SK-N-SH treated with all-trans-retinoic acid at 6 μM for 48 hours (cell line): Measurements from ENCODE around the gene ETFB.

Experiments
- ATAC-seq: fragments of 200-7000 bp; cut with Tn5 transposase; 3 replicates; pipeline ENCODE4 v1.9.1; 2020; ENCODE audit warnings: mild to moderate bottlenecking, moderate library complexity
- ARNTL ChIP-seq: fragments of 450-650 bp; formaldehyde crosslinking; IDR thresholded peaks from 2 replicates; pipeline ENCODE4 v1.5.0; 2020; ENCODE audit warnings: low read depth, mild to moderate bottlenecking, moderate library complexity, borderline replicate concordance
- BACH2 ChIP-seq: fragments of 250-450 bp; sonication (Bioruptor Pico); IDR thresholded peaks from 2 replicates; pipeline ENCODE4 v1.9.0; 2021; ENCODE audit warnings: mild to moderate bottlenecking, borderline replicate concordance
- CSRNP3 ChIP-seq: fragments of 250-450 bp; sonication (Bioruptor Pico); IDR thresholded peaks from 2 replicates; pipeline ENCODE4 v1.5.1; 2021; ENCODE audit warnings: mild to moderate bottlenecking, moderate library complexity
- ESRRG ChIP-seq: fragments of 250-450 bp; sonication (Bioruptor Pico); IDR thresholded peaks from 2 replicates; pipeline ENCODE4 v1.6.1; 2021; ENCODE audit warnings: mild to moderate bottlenecking
- GLIS3 ChIP-seq: fragments of 250-450 bp; sonication (Bioruptor Pico); IDR thresholded peaks from 2 replicates; pipeline ENCODE4 v1.5.0; 2020; ENCODE audit warnings: mild to moderate bottlenecking, moderate library complexity
- ISL1 ChIP-seq: fragments of 250-450 bp; sonication (Bioruptor Pico); IDR thresholded peaks from 2 replicates; pipeline ENCODE4 v2.1.2; 2022; ENCODE audit warnings: mild to moderate bottlenecking, moderate library complexity
- OSR1 ChIP-seq: fragments of 250-450 bp; sonication (Bioruptor Pico); IDR thresholded peaks from 2 replicates; pipeline ENCODE4 v1.8.0; 2022; ENCODE audit warnings: moderate library complexity, mild to moderate bottlenecking, inconsistent platforms
- PATZ1 ChIP-seq: fragments of 250-450 bp; sonication (Bioruptor Pico); IDR thresholded peaks from 2 replicates; pipeline ENCODE4 v1.8.0; 2020; ENCODE audit warnings: mild to moderate bottlenecking, moderate library complexity, borderline replicate concordance
- POU6F1 ChIP-seq: fragments of 250-450 bp; sonication (Bioruptor Pico); IDR thresholded peaks from 2 replicates; pipeline ENCODE4 v1.8.0; 2021; ENCODE audit warnings: low read depth, mild to moderate bottlenecking, moderate library complexity, borderline replicate concordance
- PPARA ChIP-seq: fragments of 250-450 bp; sonication (Bioruptor Pico); IDR thresholded peaks from 2 replicates; pipeline ENCODE4 v1.5.0; 2020; ENCODE audit warnings: mild to moderate bottlenecking, borderline replicate concordance
- RARB ChIP-seq: fragments of 250-450 bp; sonication (Bioruptor Pico); IDR thresholded peaks from 2 replicates; pipeline ENCODE4 v1.8.0; 2021; ENCODE audit warnings: mild to moderate bottlenecking, moderate library complexity
- SNAI2 ChIP-seq: fragments of 250-450 bp; sonication (Bioruptor Pico); IDR thresholded peaks from 2 replicates; pipeline ENCODE4 v1.5.0; 2020; ENCODE audit warnings: mild to moderate bottlenecking, moderate library complexity
- TCF4 ChIP-seq: fragments of 250-450 bp; sonication (Bioruptor Pico); IDR thresholded peaks from 2 replicates; pipeline ENCODE4 v1.8.0; 2021; ENCODE audit warnings: mild to moderate bottlenecking, moderate library complexity, borderline replicate concordance
- TSHZ2 ChIP-seq: fragments of 250-450 bp; sonication (Bioruptor Pico); IDR thresholded peaks from 2 replicates; pipeline ENCODE4 v1.5.0; 2020; ENCODE audit warnings: mild to moderate bottlenecking, moderate library complexity
- ZC3H10 ChIP-seq: fragments of 250-450 bp; sonication (Bioruptor Pico); IDR thresholded peaks from 2 replicates; pipeline ENCODE4 v1.5.1; 2021; ENCODE audit warnings: mild to moderate bottlenecking, moderate library complexity
- ZFP30 ChIP-seq: fragments of 450-650 bp; formaldehyde crosslinking; IDR thresholded peaks from 2 replicates; pipeline ENCODE4 v1.5.0; 2022; ENCODE audit warnings: mild to moderate bottlenecking, moderate library complexity
- ZNF565 ChIP-seq: fragments of 450-650 bp; formaldehyde crosslinking; conservative IDR thresholded peaks from 2 replicates; pipeline ENCODE4 v1.5.0; 2020; ENCODE audit warnings: low read depth, mild to moderate bottlenecking, moderate library complexity
- ZNF70 ChIP-seq: fragments of 450-650 bp; formaldehyde crosslinking; IDR thresholded peaks from 2 replicates; pipeline ENCODE4 v1.5.0; 2020; ENCODE audit warnings: mild to moderate bottlenecking, moderate library complexity
- ZNF8 ChIP-seq: fragments of 450-650 bp; formaldehyde crosslinking; IDR thresholded peaks from 2 replicates; pipeline ENCODE4 v1.5.0; 2020; ENCODE audit warnings: mild to moderate bottlenecking, moderate library complexity
- TF ChIP-seq, protein P1 (sequence below): fragments of 250-450 bp; sonication (Bioruptor Pico); IDR thresholded peaks from 2 replicates; pipeline ENCODE4 v1.5.1; 2020; ENCODE audit warnings: low read depth, mild to moderate bottlenecking, moderate library complexity

Gene ETFB

GRCh38 chr19:51354742-51355148 lies 11.4 kb downstream of the ETFB start:
- ATAC-seq: no peak
- no peak for TF ChIP-seq CSRNP3 (CRISPR knock-in tag)
- TF ChIP-seq ISL1 (CRISPR knock-in tag): no peak

DNA sequence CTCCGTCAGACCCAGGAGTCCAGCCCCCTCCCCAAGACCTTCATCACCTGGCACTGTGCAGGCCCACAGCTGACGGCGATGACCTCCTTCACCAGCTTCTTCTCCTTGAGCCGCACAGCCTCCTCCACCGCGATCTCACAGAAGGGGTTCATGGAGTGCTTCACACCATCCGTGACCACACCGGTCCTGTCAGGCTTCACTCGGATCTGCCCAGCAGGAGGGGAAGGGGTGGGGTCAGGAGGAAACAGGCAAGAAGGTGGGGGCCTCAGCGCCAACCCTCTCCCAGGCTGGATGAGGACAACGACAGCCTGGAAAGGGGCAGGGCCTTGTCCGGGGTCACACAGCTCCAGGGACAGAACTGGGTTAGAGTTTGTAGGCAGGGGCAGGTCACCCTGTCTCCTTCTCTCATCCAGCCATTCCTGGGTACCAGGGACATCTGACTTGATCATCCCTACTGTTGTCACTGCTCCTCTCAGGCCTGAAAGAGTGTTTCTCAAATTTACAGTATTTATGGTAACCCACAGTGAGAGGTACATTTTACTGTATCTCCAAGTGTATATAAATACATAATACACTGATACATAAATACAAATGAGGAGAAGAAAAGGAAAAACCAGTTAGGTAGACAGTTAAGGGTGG lies 12.0 kb downstream of the ETFB start:
- ATAC-seq: no peak
- no peak for TF ChIP-seq SNAI2 (CRISPR knock-in tag)
- no peak for TF ChIP-seq ARNTL (CRISPR knock-in tag)
- TF ChIP-seq ZNF565: no peak
- TF ChIP-seq ZNF8 (CRISPR knock-in tag): no peak
- TF ChIP-seq TCF4 (CRISPR knock-in tag): no peak
- TF ChIP-seq ZC3H10: no peak
- no peak for TF ChIP-seq CSRNP3 (CRISPR knock-in tag)
- TF ChIP-seq GLIS3 (CRISPR knock-in tag): no peak
- no peak for TF ChIP-seq RARB (CRISPR knock-in tag)
- no peak for TF ChIP-seq ZFP30 (CRISPR knock-in tag)
- no peak for TF ChIP-seq OSR1 (CRISPR knock-in tag)
- TF ChIP-seq ZNF70 (CRISPR knock-in tag): no peak
- no peak for TF ChIP-seq PPARA (CRISPR knock-in tag)
- TF ChIP-seq POU6F1 (CRISPR knock-in tag): no peak
- no peak for TF ChIP-seq PATZ1 (CRISPR knock-in tag)
- TF ChIP-seq TSHZ2 (CRISPR knock-in tag): no peak
- TF ChIP-seq, protein P1, sequence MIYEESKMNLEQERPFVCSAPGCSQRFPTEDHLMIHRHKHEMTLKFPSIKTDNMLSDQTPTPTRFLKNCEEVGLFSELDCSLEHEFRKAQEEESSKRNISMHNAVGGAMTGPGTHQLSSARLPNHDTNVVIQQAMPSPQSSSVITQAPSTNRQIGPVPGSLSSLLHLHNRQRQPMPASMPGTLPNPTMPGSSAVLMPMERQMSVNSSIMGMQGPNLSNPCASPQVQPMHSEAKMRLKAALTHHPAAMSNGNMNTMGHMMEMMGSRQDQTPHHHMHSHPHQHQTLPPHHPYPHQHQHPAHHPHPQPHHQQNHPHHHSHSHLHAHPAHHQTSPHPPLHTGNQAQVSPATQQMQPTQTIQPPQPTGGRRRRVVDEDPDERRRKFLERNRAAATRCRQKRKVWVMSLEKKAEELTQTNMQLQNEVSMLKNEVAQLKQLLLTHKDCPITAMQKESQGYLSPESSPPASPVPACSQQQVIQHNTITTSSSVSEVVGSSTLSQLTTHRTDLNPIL (CRISPR knock-in tag): no peak
- no peak for TF ChIP-seq ESRRG (CRISPR knock-in tag)
- TF ChIP-seq BACH2 (CRISPR knock-in tag): no peak
